ENCODE measurements around the gene ADAMTS12. TPM values are rescaled to one million over a fixed set of nuclear protein-coding genes. Genes with fewer than 3 reads are reported as not detected.
"Not testable (repeated sequence)": the region's sequence is repeated elsewhere in the genome, so short reads cannot be mapped to it uniquely, and the experiment has no call there.

The ADAMTS12 gene
- total RNA-seq, 1 donor from 2014 or later, result 1.7 TPM

DNA sequence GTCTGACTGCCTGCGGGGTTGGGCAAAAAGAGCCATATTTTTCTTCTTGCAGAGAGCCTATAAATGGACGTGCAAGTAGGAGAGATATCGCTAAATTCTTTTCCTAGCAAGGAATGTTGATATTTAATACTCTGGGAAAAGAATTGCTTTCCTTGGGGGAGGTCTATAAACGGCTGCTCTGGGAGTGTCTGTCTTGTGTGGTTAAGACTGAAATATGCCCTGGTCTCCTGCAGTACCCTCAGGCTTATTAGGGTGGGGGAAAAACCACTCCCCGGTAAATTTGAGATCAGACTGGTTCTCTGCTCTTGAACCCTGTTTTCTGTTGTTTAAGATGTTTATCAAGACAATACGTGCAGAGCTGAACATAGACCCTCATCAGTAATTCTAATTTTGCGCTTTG is 14.5 kb upstream of the ADAMTS12 start:
- not testable (repeated sequence) for DNase-seq (ENCODE audit: low spot score)

DNA sequence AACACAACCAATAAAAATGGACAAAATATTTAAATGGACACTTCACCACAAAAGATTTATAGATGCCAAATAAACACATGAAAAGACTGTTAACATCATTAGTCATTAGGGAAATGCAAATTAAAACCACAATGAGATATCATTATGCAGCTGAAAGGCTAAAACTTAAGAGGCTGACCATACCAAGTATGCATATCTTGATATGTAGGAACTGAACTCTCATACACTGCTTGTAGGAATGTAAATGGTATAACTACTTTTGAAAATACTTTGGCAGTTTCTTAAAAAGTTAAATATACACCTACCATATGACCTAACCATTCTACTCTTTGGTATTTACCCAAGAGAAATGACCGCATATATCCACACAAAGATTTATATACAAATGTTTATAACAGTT is 13.6 kb upstream of the ADAMTS12 start:
- no peak for DNase-seq (ENCODE audit: low spot score)

DNA sequence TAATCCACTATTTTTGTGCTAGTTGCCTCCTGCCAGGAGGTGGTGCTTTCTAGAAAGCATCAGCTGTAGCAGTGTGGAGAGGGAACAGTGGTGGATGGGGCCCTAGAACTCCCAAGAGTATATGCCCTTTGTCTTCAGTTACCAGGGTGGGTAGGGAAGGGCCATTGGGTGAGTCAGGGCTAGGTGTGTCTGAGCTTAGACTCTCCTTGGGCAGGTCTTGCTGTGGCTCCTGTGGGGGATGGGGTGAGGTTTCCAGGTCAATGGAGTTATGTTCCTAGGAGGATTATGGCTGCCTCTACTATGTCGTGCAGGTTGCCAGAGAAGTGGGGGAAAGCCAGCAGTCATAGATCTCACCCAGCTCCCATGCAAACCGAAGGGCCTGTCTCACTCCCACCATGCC is 11.3 kb upstream of the ADAMTS12 start:
- no peak for DNase-seq (ENCODE audit: low spot score)

DNA sequence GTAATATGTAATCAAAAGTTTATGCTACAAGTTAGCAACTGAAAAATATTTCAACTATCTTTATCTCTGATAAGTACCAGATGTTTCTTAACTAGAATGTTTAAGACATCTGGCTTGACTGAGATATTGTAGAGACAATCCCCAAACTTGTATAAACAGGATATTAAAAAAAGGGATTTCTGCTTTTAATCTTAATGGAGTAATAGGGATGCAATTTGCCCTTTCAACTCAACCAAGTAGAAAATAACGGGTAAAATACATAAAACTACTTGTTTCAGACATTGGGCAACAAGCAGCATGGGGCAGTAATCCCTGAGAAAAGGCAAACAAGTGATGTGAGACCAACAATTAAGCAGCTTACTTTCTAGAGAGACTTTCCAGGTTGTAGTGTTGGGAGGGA is 9.4 kb upstream of the ADAMTS12 start:
- DNase-seq (ENCODE audit: low spot score), result no peak

DNA sequence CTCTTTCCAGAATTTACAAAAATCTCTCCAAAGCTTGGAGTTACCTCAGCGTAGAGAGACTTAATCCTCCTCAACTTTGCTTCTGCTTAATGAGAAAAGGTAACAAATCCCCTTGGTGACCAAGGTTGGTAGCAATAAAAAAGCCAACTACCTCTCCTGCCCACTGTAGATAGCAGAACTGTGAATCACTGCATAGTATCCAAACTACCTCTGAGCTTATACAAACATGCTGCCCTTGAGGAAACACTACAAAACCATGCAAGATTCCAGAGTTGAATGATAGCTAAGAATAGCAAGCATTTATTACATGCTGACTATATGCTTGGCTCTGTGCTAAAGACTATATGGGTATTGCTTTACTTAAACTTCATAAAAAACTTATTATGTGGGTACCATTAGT is 2.8 kb upstream of the ADAMTS12 start:
- DNase-seq (ENCODE audit: low spot score), result no peak

DNA sequence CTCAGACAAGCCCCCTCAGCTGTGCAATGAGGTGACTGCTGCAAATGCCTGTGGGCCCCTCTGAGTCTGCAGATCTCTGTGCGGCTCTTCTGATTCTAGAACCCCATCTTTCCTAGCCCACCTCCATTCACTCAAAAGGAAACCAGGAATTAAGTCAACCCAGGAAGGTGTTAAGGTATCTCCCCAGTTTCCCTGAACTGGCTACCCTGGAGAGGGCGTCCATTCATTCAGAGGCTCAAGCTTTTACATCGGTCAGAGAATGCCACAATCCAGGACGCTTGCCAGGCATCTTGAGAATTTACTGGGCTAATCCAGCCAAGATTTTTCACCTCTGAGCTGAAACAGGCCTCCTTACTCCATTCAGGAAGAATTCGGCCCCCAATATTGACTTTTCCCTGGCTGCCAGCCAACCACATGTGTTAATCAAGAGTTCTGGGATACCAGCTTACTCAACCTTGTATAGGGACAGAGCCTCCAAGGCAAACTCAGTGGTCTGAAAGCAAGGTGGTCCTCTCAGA is 889 bp upstream of the ADAMTS12 start:
- DNase-seq (ENCODE audit: low spot score), result peak; percentile 62

DNA sequence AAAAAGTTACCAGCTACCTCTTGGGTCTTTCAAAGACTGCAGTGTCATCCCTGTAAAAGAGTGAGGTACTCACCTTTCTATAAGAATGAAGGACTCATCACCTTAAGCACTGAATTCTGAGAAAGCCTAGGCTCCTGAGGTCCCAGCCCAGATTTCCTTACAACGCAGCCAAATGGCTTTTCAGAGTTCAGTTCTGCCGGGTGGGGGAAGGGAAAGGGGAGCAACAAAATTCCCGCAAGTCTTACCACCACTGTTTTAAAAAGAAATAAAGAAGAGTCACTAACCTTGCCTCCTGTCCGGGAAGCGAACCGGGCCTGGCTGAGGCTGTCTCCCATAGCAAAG is 373 bp downstream of the ADAMTS12 start:
- no peak for DNase-seq (ENCODE audit: low spot score)

DNA sequence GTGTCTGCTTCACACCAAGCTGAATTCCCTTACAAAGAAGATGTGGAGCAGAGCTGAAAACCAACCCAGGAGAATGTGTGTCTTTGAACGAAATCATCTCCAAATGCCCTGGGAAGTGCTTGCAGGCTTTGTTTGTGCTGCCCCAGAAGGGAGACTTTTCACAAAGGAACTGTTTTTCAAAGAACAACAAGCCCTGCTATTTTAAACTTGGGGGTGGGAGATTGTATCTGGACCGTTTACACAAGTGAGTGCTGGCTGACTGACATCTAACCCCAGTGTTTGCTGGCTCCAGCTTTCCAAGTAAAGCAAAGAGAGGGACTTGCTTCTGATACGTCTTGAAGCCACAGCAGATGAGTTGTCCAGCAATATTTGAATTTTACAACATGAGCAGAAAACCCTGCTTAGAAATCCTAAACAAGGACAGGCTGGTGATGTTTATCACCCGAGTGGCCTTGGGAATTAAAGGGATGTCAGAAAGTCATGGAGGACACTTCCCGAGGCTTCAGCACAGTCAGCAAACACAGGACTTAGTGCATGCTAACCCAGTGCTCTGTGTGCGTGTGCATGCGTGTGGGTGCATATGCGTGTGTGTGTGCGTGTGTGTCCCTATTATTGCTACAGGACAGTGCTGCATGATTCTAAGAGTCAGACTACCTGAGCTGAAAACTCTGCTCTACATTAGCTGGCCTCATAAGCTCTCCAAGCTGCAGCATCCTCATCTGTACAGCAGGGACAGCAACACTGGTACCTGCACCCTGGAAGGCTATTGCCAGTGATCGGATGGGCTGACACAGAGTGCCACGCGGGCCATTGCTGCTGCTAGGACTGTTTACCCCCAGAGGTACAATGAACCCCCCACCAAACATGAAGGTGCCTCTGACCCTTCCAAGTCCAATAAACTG is 1.4 kb downstream of the ADAMTS12 start:
- DNase-seq (ENCODE audit: low spot score), result no peak

DNA sequence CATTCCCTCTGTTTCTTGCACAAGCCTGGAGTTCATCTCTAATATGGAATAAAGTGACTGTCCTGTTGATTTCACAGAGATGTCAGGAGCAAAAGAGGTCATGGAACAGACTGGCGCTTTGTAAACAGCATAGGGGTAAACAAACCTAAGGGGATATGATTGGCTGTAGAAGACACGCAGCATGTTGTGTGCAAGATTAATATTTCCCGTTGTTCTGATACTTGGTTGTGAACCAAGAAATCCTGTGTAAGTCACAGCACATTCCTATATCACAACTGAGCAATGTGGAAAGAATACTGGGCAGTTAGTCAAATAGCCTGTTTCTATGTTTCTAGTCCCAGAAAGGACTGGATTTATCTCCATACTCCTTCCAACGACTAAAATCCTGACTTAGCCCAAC is 3.2 kb downstream of the ADAMTS12 start:
- DNase-seq (ENCODE audit: low spot score), result no peak

DNA sequence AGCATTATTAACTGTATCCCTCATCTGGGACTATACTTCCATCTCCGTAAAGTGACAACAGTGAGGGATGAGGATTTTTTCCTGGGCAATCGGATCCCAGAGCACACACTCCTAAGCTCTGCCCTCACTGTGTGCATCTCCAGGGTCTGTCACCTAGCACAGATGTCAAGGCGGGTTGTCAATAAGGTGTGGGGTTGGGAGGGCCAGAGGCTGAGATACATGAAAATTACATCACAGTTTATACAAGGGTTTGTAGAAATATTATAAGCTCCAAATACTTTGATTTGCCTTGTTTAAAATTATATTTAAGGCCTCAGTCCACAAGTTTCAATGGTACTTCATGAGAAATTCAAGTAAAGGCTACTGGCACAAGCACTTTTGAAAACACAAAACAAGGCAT is 4.5 kb downstream of the ADAMTS12 start:
- no peak for DNase-seq (ENCODE audit: low spot score)

DNA sequence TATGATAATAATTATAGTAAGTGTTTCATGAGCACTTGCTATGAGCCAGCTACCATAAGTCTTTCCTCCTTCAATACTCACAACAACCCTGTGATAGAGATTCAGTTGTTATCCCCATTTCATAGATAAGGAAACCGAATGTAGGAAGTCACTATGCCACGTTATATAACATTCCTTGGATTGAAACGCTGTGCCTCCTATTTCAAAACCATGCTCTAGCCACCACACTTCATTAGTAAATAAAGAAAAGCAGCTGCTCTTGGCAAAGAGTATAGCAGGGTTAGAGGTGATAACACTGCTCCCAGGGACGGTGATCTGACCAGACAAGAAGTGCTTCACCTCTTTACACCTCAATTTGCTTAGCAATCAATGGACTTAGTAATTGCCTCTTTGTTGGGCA is 5.5 kb downstream of the ADAMTS12 start:
- DNase-seq (ENCODE audit: low spot score), result no peak

DNA sequence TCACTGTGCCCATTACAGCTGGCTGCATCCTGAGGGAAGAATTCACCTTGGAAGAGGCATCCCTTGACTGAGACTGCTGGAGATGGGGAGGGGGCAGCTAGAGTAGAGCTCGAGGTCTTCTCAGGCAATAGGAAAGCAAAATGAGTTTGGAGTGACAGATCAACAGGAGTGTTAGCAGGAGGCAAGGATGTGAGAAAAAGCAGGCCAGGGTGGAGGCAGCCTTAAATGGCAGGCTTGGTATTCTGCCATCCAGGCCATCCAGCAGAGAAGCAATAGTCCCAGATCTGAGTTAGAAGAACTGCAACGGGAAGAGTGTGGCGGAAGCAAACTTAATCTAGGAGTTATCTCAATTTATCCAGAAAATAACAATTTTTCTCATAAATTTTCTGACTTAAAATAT is 6.1 kb downstream of the ADAMTS12 start:
- no peak for DNase-seq (ENCODE audit: low spot score)

DNA sequence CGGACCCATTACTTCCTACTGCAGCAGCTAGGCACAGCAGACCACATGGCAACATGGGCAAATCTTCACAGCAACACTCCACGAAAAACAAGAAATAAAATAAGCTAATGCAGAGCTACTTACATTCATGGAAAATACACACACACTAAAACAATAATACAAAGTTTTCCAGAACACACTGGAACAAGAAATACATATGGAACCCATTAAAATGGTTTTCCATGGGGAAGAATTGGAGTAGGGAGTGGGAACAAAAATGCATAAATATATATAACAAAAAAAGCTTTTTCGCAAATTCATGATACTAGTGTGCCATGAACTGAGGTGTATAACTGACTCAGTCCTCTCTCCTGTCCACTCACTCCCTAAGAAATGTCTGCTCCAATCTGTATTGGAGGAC is 8.3 kb downstream of the ADAMTS12 start:
- no peak for DNase-seq (ENCODE audit: low spot score)

DNA sequence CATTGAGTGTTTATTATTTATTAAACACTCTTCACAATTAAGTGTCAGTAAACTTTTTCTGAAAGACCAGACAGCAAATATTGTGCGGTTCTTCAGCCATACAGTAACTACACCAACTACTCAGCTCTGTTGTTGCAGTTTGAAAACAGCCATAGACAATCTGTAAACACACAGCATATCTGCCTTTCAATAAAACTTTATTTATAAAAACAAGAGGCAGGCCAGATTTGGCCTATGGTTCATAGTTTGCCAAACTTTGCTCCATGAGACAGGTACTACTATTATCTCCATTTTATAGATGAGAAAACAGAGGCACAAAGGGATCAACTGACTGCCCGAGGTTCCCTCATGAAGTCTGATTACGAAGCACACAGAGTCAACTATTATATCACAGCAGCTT is 11.5 kb downstream of the ADAMTS12 start:
- no peak for DNase-seq (ENCODE audit: low spot score)

DNA sequence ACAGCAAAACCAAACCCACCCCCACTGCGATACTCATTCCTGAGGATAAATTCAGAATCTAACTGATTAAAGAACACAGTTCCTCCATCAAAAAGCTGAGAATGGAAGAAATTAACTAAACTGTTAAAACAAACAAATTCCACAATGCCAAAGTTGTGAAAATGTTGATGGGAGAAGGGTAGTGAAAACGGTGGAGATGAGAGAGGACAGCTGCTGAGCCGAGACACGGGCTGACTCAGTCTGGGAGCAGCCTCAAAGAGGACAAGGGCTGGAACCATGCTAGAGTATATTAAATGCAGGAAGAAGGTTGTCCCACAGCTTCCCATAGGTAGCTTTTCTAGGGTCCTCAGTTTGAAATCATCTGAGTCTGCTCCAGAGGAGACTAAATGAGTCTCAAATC is 14.3 kb downstream of the ADAMTS12 start:
- no peak for DNase-seq (ENCODE audit: low spot score)

DNA sequence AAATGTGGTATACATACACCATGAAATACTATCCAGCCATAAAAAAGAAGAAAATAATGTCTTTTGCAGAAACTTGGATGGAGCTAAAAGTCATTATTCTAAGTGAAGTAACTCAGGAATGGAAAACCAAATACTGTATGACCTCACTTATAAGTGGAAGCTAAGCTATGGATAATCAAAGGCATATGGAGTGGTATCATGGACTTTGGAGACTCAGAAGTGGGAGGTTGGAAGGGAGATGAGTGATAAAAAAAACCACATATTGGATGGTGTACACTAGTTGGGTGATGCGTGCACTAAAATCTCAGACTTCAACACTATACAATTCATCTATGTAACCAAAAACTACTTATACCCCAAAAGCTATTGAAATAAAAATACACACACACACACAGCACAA is 24.5 kb downstream of the ADAMTS12 start:
- DNase-seq (ENCODE audit: low spot score), result no peak

DNA sequence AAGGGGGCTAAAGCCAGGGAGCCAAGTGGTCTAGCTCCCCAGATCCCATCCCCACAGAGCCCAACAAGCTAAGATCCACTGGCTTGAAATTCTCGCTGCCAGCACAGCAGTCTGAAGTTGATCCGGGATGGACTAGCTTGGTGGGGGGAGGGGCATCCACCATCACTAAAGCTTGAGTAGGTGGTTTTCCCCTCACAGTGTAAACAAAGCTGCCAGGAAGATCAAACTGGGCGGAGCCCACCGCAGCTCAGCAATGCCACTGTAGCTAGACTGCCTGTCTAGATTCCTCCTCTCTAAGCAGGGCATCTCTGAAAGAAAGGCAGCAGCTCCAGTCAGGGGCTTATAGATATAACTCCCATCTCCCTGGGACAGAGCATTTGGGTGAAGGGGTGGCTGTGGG is 32.6 kb downstream of the ADAMTS12 start:
- DNase-seq (ENCODE audit: low spot score), result not testable (repeated sequence)

DNA sequence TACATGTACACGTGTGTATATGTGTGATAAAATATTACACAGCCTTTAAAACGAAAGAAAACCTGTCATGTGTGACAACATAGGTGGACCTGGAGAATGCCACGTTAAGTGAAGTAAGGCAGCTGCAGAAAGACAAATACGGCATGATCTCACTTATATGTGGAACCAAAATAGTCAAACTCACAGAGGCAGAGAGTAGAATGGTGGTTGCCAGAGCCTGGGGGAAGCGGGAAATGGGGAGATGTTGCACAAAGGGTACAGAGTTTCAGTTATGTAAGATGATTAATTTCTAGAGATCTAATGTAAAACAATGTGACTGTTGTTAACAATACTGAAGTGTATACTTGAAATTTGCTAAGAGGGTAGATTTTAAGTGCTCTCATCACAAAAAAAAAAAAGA is 34.8 kb downstream of the ADAMTS12 start:
- DNase-seq (ENCODE audit: low spot score), result no peak

DNA sequence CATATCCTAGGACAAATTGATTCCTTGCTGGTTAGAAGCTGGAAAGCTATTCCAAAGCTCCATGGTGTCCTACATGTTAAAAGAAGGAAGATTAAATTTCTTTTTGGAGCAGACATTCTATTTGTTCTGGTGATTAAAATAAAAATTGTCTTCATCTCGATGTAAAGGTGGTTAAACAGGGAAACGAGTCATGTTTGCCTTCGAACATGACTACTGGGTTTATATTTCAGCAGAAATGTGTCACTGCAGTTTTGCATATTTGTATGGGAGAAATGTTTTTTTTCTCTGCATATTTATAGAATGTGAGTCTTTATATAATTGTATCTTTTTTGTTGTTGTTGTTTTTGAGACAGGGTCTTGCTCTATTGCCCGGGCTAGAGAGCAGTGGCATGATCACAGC is 36.4 kb downstream of the ADAMTS12 start:
- no peak for DNase-seq (ENCODE audit: low spot score)

DNA sequence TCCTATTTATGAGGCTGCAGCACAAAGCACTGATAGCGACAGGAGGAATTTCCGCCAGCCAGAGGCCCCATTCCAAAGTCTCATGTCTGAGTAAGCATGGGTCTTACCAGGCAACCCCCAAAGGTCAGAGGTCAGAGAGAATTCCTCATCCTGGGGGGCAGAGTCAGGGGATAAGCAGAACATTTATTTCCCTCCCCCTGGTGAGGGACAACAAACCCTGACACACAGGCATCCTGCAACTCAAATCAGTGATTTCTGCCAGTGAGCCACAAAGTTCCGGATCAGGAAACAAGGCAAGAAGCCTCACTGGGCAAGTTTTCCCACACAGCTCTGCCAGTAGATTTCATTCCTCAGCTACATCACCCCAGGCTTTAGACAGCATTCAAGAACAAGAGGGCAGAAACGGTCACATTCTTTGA is 37.0 kb downstream of the ADAMTS12 start:
- no peak for DNase-seq (ENCODE audit: low spot score)

DNA sequence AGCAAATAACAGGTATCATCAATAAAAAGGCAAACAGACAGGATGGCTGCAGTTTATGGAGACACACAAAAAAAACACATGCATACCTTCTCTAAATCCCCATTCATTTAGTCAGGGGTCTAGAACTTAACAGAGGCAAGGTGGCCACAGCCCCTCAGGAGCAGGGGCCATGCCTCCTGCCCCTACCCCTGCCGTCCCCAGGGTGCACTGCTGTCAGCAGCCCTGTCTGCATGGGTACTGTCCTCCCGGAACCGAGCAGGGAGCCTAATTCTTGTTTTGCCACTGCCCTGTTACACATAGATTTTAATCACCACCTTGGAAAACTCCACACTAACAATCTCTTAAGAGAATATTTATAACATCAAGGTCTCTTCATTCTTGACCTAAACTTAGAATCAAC is 39.0 kb downstream of the ADAMTS12 start:
- no peak for DNase-seq (ENCODE audit: low spot score)

DNA sequence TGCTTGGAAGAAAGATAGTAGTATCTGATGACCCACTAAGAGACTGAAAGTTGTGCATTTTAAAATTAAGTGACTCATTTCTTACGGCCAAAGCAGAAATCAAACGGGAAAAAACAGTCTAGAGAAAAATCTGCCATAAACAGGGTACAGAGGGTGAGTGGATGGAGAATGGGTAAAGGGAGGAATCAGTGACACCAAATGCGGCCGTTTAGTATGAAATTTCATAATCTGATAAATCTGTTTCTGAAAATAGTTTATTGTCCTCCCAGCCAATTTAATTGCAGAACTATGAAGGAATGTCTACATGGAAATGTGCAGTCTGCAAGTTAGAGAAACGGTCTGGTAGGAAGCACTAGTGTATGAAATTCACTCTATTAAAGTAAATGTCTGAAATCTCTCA is 39.5 kb downstream of the ADAMTS12 start:
- DNase-seq (ENCODE audit: low spot score), result no peak

DNA sequence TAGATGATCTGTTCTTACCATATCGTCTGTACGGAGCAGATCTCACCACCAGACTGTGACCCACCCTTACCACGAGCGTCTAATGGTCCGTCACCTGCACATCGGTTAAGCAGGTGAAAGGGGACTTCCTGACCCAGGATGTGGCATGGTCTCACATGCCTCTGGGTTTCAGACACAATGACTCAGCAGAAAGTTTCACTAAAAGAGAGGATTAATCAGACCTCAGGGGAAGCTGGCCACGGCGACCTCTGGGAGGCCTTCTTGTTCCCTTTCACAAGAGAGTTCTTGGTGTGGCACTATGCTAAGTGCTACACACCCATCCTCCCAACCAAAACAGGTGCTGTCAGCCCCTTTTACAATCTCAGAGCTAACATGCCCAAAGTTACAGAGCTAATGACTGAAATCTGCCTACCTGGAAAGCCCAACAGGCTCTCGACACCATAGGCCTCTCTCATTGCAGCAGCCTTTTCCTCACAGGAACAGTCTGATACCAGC is 41.6 kb downstream of the ADAMTS12 start:
- DNase-seq (ENCODE audit: low spot score), result no peak

DNA sequence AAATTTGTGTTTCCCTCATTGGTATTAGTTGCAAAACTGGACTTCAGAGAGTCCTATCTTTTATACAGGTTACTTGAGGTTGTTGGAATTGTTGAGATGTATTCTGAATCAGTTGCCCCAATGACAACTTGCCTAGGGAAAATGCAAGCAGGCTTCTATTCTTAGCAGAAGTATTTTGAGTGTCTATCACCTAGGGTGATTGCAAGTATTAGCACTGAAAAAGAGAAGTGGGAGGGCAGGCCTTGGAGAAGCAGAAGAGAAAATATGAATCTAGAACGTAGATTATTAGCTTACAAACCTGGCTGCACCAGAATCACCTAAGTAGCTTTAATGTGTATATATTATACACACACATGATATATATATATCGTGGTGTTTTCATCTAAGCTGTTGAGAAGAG is 43.2 kb downstream of the ADAMTS12 start:
- no peak for DNase-seq (ENCODE audit: low spot score)
